K562 (cell line): ENCODE measurements around the gene ICAM1. TPM values are rescaled to one million over a fixed set of nuclear protein-coding genes. Genes with fewer than 3 reads are reported as not detected.
A peak's percentile ranks its signal among the peaks of the same experiment; 100 is the strongest.

Experiments
- C11orf30 ChIP-seq: fragments of 450-650 bp; IDR thresholded peaks from 2 replicates; pipeline ENCODE4 v1.6.1; 2016; ENCODE audit warnings: low read depth, mild to moderate bottlenecking
- ESRRA ChIP-seq: fragments of 450-650 bp; IDR thresholded peaks from 2 replicates; pipeline ENCODE4 v1.6.1; 2014; ENCODE audit warnings: low read depth, mild to moderate bottlenecking, moderate library complexity, borderline replicate concordance
- FUS ChIP-seq: fragments of 200-400 bp; formaldehyde crosslinking; optimal IDR thresholded peaks from 2 replicates; pipeline ENCODE3; 2017; ENCODE audit warnings: low read depth, low read length
- GABPB2 ChIP-seq: fragments of 250-450 bp; sonication (Bioruptor Pico); conservative IDR thresholded peaks from 2 replicates; pipeline ENCODE4 v1.5.1; 2021; ENCODE audit warnings: mild to moderate bottlenecking
- LARP7 ChIP-seq: fragments of 450-650 bp; IDR thresholded peaks from 2 replicates; pipeline ENCODE4 v1.6.1; 2016
- NCOA1 ChIP-seq: fragments of 450-650 bp; IDR thresholded peaks from 2 replicates; pipeline ENCODE4 v1.6.1; 2016; ENCODE audit warnings: low read depth
- NR1H2 ChIP-seq: sonication (generic); formaldehyde crosslinking; IDR thresholded peaks from 2 replicates; pipeline ENCODE4 v1.4.0; 2020; ENCODE audit warnings: mild to moderate bottlenecking, missing genetic modification reagents
- PCBP2 ChIP-seq: fragments of 200-400 bp; formaldehyde crosslinking; IDR thresholded peaks from 2 replicates; pipeline ENCODE4 v1.6.1; 2018; ENCODE audit warnings: low read length, low read depth, mild to moderate bottlenecking, moderate library complexity; ENCODE audit not compliant: poor library complexity, severe bottlenecking
- SMARCB1 ChIP-seq: IDR thresholded peaks from 2 replicates; pipeline ENCODE4 v1.6.1; 2011; ENCODE audit warnings: improper control_type of control experiment, low read depth; ENCODE audit not compliant: insufficient read length
- STAG1 ChIP-seq: sonication (generic); formaldehyde crosslinking; IDR thresholded peaks from 2 replicates; pipeline ENCODE4 v1.5.0; 2020; ENCODE audit warnings: missing genetic modification reagents, borderline replicate concordance
- TAF15 ChIP-seq: fragments of 200-400 bp; formaldehyde crosslinking; IDR thresholded peaks from 2 replicates; pipeline ENCODE4 v1.6.1; 2017; ENCODE audit warnings: mild to moderate bottlenecking, low read depth, low read length, moderate library complexity
- ZFPM2 ChIP-seq: fragments of 250-450 bp; sonication (Bioruptor Pico); IDR thresholded peaks from 2 replicates; pipeline ENCODE4 v1.5.1; 2022; ENCODE audit warnings: mild to moderate bottlenecking
- polyA plus RNA-seq, 8 experiments: library from polyadenylated mRNA; depleted of rRNA in 4 of 8; stranded (reverse) in 5 of 8; unstranded in 3 of 8; fragments of >200 nt; fragmentation: Nextera tagmentation in 2 of 8; fragmentation: Illumina TruSeq in 1 of 8; extraction: Ambion mirVana in 2 of 8; extraction: Trizol in 1 of 8; gene quantifications; 2 replicates each; pipeline versions ENCODE4 v1.2.1 to v1.2.3, GENCODE V29; 2011 to 2014; ENCODE audit warnings: inconsistent platforms in 1 of 8, missing spikeins in 1 of 8
- total RNA-seq, 7 experiments: library from RNA; depleted of rRNA in 6 of 7; stranded (reverse); fragments of >200 nt in 6 of 7; fragmentation: Illumina TruSeq in 2 of 7; extraction: Trizol in 2 of 7; gene quantifications; 2 replicates each; pipeline versions ENCODE4 v1.2.1 to v1.2.3, GENCODE V29; 2011 to 2021; ENCODE audit warnings: low replicate concordance in 1 of 7
- TF ChIP-seq, protein P1 (sequence below): fragments of 450-650 bp; formaldehyde crosslinking; IDR thresholded peaks from 2 replicates; pipeline ENCODE4 v1.4.0; 2020; ENCODE audit warnings: mild to moderate bottlenecking, mixed read lengths
- TF ChIP-seq, protein P2 (sequence below): fragments of 450-650 bp; IDR thresholded peaks from 2 replicates; pipeline ENCODE4 v1.6.1; 2016; ENCODE audit warnings: mild to moderate bottlenecking, moderate library complexity
- TF ChIP-seq, protein P3 (sequence below): fragments of 250-450 bp; sonication (Bioruptor Pico); IDR thresholded peaks from 2 replicates; pipeline ENCODE4 v1.4.0; 2020

ICAM1 gene
- total and polyA plus RNA-seq, 9 of the 15 experiments (the other 6 are each of a cell fraction or from before 2014, with no cell fraction given): 2.3 to 24.4 (median 13.4) TPM

DNA sequence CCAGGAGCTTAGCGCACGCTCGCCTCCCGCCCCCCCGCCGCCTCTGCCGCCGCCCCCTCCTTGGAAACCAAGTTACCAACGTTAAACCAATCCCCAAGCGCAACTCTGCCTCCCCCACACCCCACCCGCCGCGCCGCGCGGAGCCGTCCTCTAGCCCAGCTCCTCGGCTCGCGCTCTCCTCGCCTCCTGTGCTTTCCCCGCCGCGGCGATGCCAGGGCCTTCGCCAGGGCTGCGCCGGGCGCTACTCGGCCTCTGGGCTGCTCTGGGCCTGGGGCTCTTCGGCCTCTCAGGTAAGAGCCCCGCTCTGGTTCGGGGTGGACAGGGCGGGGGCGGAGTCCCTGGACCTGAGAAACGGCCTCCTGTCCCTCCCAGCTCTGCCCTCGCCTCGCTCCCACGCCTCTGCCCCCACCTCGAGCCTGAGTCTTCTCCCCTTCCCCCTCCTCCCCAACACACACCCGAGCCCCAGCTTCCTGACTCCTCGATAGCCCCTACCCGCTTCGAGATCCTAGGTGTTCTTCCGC lies 19.0 kb downstream of the ICAM1 start, which contains the start of gene ICAM5 (continued):
- no peak for TF ChIP-seq TAF15
- TF ChIP-seq FUS: no peak
- no peak for TF ChIP-seq SMARCB1
- no peak for TF ChIP-seq NCOA1
- no peak for TF ChIP-seq PCBP2
- TF ChIP-seq C11orf30: no peak
- TF ChIP-seq, protein P1, sequence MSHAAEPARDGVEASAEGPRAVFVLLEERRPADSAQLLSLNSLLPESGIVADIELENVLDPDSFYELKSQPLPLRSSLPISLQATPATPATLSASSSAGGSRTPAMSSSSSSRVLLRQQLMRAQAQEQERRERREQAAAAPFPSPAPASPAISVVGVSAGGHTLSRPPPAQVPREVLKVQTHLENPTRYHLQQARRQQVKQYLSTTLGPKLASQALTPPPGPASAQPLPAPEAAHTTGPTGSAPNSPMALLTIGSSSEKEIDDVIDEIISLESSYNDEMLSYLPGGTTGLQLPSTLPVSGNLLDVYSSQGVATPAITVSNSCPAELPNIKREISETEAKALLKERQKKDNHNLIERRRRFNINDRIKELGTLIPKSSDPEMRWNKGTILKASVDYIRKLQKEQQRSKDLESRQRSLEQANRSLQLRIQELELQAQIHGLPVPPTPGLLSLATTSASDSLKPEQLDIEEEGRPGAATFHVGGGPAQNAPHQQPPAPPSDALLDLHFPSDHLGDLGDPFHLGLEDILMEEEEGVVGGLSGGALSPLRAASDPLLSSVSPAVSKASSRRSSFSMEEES (CRISPR knock-in tag): no peak
- no peak for TF ChIP-seq GABPB2 (CRISPR knock-in tag)
- 0 out of 2 replicates have a peak, but pooled peaks have one; percentile 55 for TF ChIP-seq LARP7
- TF ChIP-seq, protein P2, sequence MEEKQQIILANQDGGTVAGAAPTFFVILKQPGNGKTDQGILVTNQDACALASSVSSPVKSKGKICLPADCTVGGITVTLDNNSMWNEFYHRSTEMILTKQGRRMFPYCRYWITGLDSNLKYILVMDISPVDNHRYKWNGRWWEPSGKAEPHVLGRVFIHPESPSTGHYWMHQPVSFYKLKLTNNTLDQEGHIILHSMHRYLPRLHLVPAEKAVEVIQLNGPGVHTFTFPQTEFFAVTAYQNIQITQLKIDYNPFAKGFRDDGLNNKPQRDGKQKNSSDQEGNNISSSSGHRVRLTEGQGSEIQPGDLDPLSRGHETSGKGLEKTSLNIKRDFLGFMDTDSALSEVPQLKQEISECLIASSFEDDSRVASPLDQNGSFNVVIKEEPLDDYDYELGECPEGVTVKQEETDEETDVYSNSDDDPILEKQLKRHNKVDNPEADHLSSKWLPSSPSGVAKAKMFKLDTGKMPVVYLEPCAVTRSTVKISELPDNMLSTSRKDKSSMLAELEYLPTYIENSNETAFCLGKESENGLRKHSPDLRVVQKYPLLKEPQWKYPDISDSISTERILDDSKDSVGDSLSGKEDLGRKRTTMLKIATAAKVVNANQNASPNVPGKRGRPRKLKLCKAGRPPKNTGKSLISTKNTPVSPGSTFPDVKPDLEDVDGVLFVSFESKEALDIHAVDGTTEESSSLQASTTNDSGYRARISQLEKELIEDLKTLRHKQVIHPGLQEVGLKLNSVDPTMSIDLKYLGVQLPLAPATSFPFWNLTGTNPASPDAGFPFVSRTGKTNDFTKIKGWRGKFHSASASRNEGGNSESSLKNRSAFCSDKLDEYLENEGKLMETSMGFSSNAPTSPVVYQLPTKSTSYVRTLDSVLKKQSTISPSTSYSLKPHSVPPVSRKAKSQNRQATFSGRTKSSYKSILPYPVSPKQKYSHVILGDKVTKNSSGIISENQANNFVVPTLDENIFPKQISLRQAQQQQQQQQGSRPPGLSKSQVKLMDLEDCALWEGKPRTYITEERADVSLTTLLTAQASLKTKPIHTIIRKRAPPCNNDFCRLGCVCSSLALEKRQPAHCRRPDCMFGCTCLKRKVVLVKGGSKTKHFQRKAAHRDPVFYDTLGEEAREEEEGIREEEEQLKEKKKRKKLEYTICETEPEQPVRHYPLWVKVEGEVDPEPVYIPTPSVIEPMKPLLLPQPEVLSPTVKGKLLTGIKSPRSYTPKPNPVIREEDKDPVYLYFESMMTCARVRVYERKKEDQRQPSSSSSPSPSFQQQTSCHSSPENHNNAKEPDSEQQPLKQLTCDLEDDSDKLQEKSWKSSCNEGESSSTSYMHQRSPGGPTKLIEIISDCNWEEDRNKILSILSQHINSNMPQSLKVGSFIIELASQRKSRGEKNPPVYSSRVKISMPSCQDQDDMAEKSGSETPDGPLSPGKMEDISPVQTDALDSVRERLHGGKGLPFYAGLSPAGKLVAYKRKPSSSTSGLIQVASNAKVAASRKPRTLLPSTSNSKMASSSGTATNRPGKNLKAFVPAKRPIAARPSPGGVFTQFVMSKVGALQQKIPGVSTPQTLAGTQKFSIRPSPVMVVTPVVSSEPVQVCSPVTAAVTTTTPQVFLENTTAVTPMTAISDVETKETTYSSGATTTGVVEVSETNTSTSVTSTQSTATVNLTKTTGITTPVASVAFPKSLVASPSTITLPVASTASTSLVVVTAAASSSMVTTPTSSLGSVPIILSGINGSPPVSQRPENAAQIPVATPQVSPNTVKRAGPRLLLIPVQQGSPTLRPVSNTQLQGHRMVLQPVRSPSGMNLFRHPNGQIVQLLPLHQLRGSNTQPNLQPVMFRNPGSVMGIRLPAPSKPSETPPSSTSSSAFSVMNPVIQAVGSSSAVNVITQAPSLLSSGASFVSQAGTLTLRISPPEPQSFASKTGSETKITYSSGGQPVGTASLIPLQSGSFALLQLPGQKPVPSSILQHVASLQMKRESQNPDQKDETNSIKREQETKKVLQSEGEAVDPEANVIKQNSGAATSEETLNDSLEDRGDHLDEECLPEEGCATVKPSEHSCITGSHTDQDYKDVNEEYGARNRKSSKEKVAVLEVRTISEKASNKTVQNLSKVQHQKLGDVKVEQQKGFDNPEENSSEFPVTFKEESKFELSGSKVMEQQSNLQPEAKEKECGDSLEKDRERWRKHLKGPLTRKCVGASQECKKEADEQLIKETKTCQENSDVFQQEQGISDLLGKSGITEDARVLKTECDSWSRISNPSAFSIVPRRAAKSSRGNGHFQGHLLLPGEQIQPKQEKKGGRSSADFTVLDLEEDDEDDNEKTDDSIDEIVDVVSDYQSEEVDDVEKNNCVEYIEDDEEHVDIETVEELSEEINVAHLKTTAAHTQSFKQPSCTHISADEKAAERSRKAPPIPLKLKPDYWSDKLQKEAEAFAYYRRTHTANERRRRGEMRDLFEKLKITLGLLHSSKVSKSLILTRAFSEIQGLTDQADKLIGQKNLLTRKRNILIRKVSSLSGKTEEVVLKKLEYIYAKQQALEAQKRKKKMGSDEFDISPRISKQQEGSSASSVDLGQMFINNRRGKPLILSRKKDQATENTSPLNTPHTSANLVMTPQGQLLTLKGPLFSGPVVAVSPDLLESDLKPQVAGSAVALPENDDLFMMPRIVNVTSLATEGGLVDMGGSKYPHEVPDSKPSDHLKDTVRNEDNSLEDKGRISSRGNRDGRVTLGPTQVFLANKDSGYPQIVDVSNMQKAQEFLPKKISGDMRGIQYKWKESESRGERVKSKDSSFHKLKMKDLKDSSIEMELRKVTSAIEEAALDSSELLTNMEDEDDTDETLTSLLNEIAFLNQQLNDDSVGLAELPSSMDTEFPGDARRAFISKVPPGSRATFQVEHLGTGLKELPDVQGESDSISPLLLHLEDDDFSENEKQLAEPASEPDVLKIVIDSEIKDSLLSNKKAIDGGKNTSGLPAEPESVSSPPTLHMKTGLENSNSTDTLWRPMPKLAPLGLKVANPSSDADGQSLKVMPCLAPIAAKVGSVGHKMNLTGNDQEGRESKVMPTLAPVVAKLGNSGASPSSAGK: no peak
- TF ChIP-seq STAG1 (CRISPR knock-in tag): no peak
- no peak for TF ChIP-seq ESRRA
- TF ChIP-seq, protein P3, sequence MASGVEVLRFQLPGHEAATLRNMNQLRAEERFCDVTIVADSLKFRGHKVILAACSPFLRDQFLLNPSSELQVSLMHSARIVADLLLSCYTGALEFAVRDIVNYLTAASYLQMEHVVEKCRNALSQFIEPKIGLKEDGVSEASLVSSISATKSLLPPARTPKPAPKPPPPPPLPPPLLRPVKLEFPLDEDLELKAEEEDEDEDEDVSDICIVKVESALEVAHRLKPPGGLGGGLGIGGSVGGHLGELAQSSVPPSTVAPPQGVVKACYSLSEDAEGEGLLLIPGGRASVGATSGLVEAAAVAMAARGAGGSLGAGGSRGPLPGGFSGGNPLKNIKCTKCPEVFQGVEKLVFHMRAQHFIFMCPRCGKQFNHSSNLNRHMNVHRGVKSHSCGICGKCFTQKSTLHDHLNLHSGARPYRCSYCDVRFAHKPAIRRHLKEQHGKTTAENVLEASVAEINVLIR: no peak
- TF ChIP-seq ZFPM2 (CRISPR knock-in tag): no peak
- no peak for TF ChIP-seq NR1H2 (CRISPR knock-in tag)
